ENCODE measurements around the gene DBNL. TPM values are rescaled to one million over a fixed set of nuclear protein-coding genes. Genes with fewer than 3 reads are reported as not detected.

The DBNL gene
- polyA plus RNA-seq, 2 of the 4 experiments (the other 2 are of a cell fraction), result 41.8 to 95.0 TPM

- TF ChIP-seq, protein P1, sequence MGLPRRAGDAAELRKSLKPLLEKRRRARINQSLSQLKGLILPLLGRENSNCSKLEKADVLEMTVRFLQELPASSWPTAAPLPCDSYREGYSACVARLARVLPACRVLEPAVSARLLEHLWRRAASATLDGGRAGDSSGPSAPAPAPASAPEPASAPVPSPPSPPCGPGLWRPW (IDR thresholded peaks at IDR 0.05), result no peak
- TF ChIP-seq, protein P2, sequence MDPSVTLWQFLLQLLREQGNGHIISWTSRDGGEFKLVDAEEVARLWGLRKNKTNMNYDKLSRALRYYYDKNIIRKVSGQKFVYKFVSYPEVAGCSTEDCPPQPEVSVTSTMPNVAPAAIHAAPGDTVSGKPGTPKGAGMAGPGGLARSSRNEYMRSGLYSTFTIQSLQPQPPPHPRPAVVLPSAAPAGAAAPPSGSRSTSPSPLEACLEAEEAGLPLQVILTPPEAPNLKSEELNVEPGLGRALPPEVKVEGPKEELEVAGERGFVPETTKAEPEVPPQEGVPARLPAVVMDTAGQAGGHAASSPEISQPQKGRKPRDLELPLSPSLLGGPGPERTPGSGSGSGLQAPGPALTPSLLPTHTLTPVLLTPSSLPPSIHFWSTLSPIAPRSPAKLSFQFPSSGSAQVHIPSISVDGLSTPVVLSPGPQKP (IDR thresholded peaks at IDR 0.05; ENCODE audit: low read depth, low read length), result no peak
- ATAC-seq (no peak), FAIRE-seq (no peak), DNase-seq (ENCODE audit: low read depth in 1 of 2, low spot score in 1 of 2) (no peak)
- no peak overlapping the region for H3K4me2 ChIP-seq
- H3K27ac ChIP-seq, result no peak overlapping the region
- H3K4me1 ChIP-seq, result peaks cover 8% of the 10 kb centered on the region; the same call in 2 of the 3 replicates
- WGBS (ENCODE audit: missing lambda C conversion rate), result 93% methylated on average over 3 of the region's 3 CpGs
- ChIA-PET CTCF (no interaction called here), POLR2A (no interaction called here)
- H3K9me3 ChIP-seq, result no peaks in the 10 kb centered on the region
- H3K4me3 ChIP-seq, result no peak overlapping the region
Observed at GRCh38 chr7:44083796-44084195, 39.3 kb downstream of the DBNL start.

GRCh38 chr7:44084701-44085100 lies 40.2 kb downstream of the DBNL start:
- no peak for DNase-seq (ENCODE audit: low read depth in 1 of 2, low spot score in 1 of 2)
- no peak for FAIRE-seq
- Histone ChIP-seq H3K9me3 (no peaks in the 10 kb centered on the region), H3K4me1 (peaks cover 8% of the 10 kb centered on the region), H3K27ac (no peak overlapping the region), H3K4me3 (no peak overlapping the region), H3K4me2 (no peak overlapping the region)
- ATAC-seq, result no peak
- TF ChIP-seq, protein P3, sequence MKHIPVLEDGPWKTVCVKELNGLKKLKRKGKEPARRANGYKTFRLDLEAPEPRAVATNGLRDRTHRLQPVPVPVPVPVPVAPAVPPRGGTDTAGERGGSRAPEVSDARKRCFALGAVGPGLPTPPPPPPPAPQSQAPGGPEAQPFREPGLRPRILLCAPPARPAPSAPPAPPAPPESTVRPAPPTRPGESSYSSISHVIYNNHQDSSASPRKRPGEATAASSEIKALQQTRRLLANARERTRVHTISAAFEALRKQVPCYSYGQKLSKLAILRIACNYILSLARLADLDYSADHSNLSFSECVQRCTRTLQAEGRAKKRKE (CRISPR knock-in tag; IDR thresholded peaks at IDR 0.05; ENCODE audit: low read depth), result no peak
- 82% methylated on average over 4 of the region's 4 CpGs for WGBS (ENCODE audit: missing lambda C conversion rate)
- ChIA-PET POLR2A (no interaction called here), CTCF (interaction anchor here (0.6 to 3.2 kb wide), 8 partner anchors 10 to 156 kb away, joined by 3 to 11 read pairs (median 3); no protein-coding TSS in a partner anchor)

GRCh38 chr7:44085546-44085945 lies 41.0 kb downstream of the DBNL start:
- 80% methylated on average over 3 of the region's 3 CpGs for WGBS (ENCODE audit: missing lambda C conversion rate)
- Histone ChIP-seq H3K27ac (no peak overlapping the region), H3K9me3 (no peaks in the 10 kb centered on the region), H3K4me3 (no peak overlapping the region), H3K4me2 (no peak overlapping the region), H3K4me1 (peaks cover 8% of the 10 kb centered on the region)
- no peak for TF ChIP-seq CBX8 (IDR thresholded peaks at IDR 0.05)
- no peak for TF ChIP-seq NPAS2 (CRISPR knock-in tag; IDR thresholded peaks at IDR 0.05; ENCODE audit: borderline replicate concordance)
- no peak for TF ChIP-seq RARB (CRISPR knock-in tag; IDR thresholded peaks at IDR 0.05)
- no peak for TF ChIP-seq FOXS1 (CRISPR knock-in tag; IDR thresholded peaks at IDR 0.05)
- TF ChIP-seq BHLHE40 (IDR thresholded peaks at IDR 0.05; ENCODE audit: low read depth, low read length), result no peak
- DNase-seq (ENCODE audit: low read depth in 1 of 2, low spot score in 1 of 2), result no peak
- FAIRE-seq, result no peak
- POLR2A ChIA-PET, result no interaction called here
- CTCF ChIA-PET, result interaction anchor here (0.6 to 3.2 kb wide), 9 partner anchors 9 to 155 kb away, joined by 3 to 11 read pairs (median 3); no protein-coding TSS in a partner anchor
- no peak for ATAC-seq

GRCh38 chr7:44086627-44087026 lies 42.1 kb downstream of the DBNL start:
- Histone ChIP-seq H3K4me2 (no peak overlapping the region), H3K9me3 (no peaks in the 10 kb centered on the region), H3K4me3 (no peak overlapping the region), H3K27ac (no peak overlapping the region), H3K4me1 (peaks cover 3% of the 10 kb centered on the region; the same call in 2 of the 3 replicates)
- POLR2A ChIA-PET, result no interaction called here
- no peak for DNase-seq (ENCODE audit: low read depth in 1 of 2, low spot score in 1 of 2)
- WGBS (ENCODE audit: missing lambda C conversion rate), result 87% methylated on average over 3 of the region's 3 CpGs
- no peak for ATAC-seq
- no peak for FAIRE-seq
- TF ChIP-seq MYC (IDR thresholded peaks at IDR 0.05; ENCODE audit: borderline replicate concordance, low read length) (no peak), JUN (IDR thresholded peaks at IDR 0.05) (no peak), ESRRA (IDR thresholded peaks at IDR 0.05; ENCODE audit: borderline replicate concordance, low read length) (no peak), CBX8 (IDR thresholded peaks at IDR 0.05) (no peak), EP300 (IDR thresholded peaks at IDR 0.05) (no peak)
- TF ChIP-seq, protein P3 (CRISPR knock-in tag; IDR thresholded peaks at IDR 0.05; ENCODE audit: low read depth), result no peak
- CTCF ChIA-PET, result interaction anchor here (0.7 to 3.2 kb wide), 4 partner anchors 10 to 154 kb away, joined by 3 to 11 read pairs (median 4); no protein-coding TSS in a partner anchor

Data from A549 (cell line).